ENCODE data around the gene ZNF831. TPM values are rescaled to one million over a fixed set of nuclear protein-coding genes. Genes with fewer than 3 reads are reported as not detected.

Gene ZNF831
- total RNA-seq, 2 experiments from 2014 or later: 7.6 to 9.4 TPM

DNA sequence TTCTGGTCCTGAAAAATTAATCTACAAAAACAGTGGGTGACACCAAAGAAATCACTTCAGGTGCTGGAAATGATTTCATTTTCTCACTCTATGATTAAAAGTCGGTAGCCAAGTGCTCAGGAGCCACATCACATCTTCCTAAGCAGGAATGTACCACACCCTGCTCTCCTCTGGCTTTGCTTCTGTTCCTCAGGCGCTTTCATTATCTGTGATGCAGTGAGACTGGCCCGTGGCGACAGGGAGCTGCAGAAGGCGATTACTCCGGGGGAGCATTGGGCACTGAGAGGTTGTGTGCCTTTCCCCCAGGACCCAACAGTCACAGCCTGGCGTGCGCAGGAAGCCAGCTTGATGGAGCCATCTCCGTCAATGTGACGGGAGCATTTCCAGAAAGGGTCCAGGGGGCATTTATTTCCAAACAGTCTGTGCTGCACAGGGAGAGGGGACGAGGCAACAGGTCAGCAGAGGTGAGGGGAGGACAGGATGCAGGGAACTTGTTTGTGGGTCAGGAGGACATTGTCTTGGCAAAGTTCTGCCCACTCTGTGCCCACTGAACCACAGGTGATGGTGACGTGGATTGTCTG lies 5.6 kb upstream of the ZNF831 start:
- no peak for DNase-seq
- Mint-ChIP-seq H3K4me1 (ENCODE audit: low read depth) (peaks cover 92% of the 10 kb centered on the region), H3K27me3 (no peaks in the 10 kb centered on the region), H3K9me3 (no peaks in the 10 kb centered on the region), H3K4me3 (peak overlapping the region; percentile 50), H3K36me3 (peaks cover 5% of the 10 kb centered on the region), H3K27ac (peak overlapping the region; percentile 75)
- intact Hi-C loops (cut with micrococcal nuclease): loop anchor here (1.0 kb wide), 1 partner anchor 8 kb away; no protein-coding TSS in a partner anchor
- ChIA-PET CTCF (interaction anchor here (0.8 to 3.4 kb wide), 4 partner anchors 11 to 70 kb away, joined by 3 to 16 read pairs (median 8); no protein-coding TSS in a partner anchor), POLR2A (interaction anchor here (1.0 kb wide), 1 partner anchor 11 kb away, joined by 7 read pairs; no protein-coding TSS in a partner anchor)

DNA sequence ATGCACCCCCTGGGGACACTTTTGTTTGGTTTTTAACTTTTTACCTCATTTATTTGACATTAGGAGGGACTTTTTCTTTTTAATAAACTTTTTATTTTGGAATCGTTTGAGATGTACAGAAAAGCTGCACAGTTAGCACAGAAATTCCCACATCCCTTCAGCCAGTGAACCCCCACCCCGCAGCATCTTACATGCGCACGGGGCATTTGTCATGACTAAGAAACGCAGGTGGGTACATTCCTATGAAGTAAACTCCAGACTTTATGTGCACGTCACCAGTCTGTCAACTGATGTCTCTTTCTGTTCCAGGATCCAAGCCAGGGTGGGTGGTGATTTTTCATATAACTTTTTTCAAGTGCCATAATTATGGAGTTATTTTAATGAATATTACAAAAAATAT lies 4.9 kb upstream of the ZNF831 start:
- Mint-ChIP-seq H3K4me1 (ENCODE audit: low read depth) (peaks cover 93% of the 10 kb centered on the region), H3K9me3 (no peaks in the 10 kb centered on the region), H3K27me3 (no peaks in the 10 kb centered on the region), H3K4me3 (peak overlapping the region; percentile 50), H3K36me3 (peaks cover 5% of the 10 kb centered on the region), H3K27ac (peak overlapping the region; percentile 75)
- DNase-seq: no peak
- CTCF ChIA-PET: interaction anchor here (1.1 to 3.4 kb wide), 6 partner anchors 11 to 71 kb away, joined by 3 to 16 read pairs (median 8); no protein-coding TSS in a partner anchor
- POLR2A ChIA-PET: interaction anchor here (0.9 to 1.9 kb wide), 5 partner anchors 11 to 38 kb away, joined by 3 to 9 read pairs (median 7); no protein-coding TSS in a partner anchor
- intact Hi-C loops (cut with micrococcal nuclease): loop anchor here (1.0 kb wide), 1 partner anchor 8 kb away; no protein-coding TSS in a partner anchor

DNA sequence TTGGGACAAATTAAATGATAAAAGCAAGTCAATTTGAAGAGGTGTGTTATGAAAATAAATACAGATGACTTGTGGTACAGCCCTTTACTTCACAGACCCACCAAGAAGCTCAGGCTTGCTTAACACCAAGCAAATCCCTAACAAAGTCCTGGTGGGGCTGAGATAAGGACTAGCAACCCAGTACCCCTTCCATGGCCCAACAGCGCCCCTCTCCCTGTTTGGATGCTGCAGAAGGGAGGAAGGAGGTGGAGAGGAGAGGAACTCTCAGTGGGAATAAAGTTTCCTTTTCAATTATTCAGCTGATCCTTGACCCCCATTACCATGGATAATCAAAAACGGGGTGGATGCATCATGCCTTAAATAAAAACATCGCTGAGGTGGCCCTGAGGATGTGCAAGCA lies 4.5 kb upstream of the ZNF831 start:
- H3K36me3 Mint-ChIP-seq: peaks cover 5% of the 10 kb centered on the region
- ChIA-PET CTCF (interaction anchor here (0.8 to 3.4 kb wide), 9 partner anchors 12 to 71 kb away, joined by 3 to 16 read pairs (median 4); no protein-coding TSS in a partner anchor), POLR2A (interaction anchor here (0.7 to 1.9 kb wide), 7 partner anchors 11 to 127 kb away, joined by 3 to 9 read pairs (median 4); partner anchors contain the start of gene ATP5F1E)
- no peaks in the 10 kb centered on the region for H3K27me3 Mint-ChIP-seq
- peaks cover 89% of the 10 kb centered on the region for H3K4me1 Mint-ChIP-seq (ENCODE audit: low read depth)
- intact Hi-C loops (cut with micrococcal nuclease): no loop called here
- H3K9me3 Mint-ChIP-seq: no peaks in the 10 kb centered on the region
- DNase-seq: no peak
- peak overlapping the region; percentile 96 for H3K27ac Mint-ChIP-seq
- H3K4me3 Mint-ChIP-seq: peak overlapping the region; percentile 83

DNA sequence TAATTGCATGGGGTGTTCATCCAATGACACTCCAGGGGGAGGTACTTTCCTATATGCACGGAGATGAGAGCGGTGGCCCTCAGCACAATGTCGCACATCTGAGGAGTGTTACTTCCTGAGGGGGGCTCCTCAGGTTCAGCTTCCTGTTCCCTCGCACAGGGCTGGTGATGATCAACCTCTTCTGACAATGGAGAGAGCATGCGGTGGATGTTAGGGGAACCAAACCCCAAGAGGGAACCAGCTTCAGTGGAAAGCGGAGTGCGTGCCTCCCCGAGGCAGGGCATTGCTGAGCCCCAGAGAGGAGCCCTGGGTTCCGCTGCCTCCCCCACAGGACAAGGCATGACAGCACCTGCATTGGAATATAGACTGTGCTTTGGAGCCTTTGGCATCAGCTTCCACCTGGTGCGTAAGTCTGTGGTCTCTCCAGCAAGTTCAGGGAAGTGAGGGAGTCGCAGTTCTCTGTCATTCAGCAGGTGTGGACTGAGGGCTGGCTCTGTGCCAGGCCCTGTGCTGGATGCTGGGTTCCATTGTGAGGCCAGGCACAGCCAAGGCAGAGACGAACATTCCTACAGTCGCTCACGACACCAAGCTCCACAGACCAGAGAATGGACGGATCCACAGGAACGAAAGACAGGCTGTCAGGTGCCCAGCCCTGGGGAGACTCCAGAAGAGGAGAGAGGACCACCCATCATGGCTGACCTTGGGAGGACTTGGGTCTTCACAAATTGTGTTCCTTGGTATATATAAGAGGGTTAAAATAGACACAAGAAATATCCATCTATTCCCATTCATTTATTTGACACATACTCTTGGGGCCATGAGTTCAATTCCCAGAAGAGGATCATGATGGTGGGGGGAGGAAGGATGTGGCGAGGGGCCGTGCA lies 3.9 kb upstream of the ZNF831 start:
- ChIA-PET POLR2A (interaction anchor here (0.7 to 1.9 kb wide), 9 partner anchors 8 to 128 kb away, joined by 3 to 9 read pairs (median 3); partner anchors contain the start of gene ATP5F1E), CTCF (interaction anchor here (0.8 to 3.4 kb wide), 12 partner anchors 8 to 72 kb away, joined by 3 to 16 read pairs (median 4); no protein-coding TSS in a partner anchor)
- peak; percentile 80 for DNase-seq
- Mint-ChIP-seq H3K27me3 (no peaks in the 10 kb centered on the region), H3K27ac (peak overlapping the region; percentile 96), H3K36me3 (peaks cover 5% of the 10 kb centered on the region), H3K9me3 (no peaks in the 10 kb centered on the region), H3K4me3 (peak overlapping the region; percentile 83), H3K4me1 (ENCODE audit: low read depth) (peaks cover 87% of the 10 kb centered on the region)
- intact Hi-C loops (cut with micrococcal nuclease): loop anchor here (1.0 to 10.0 kb wide), 5 partner anchors 9 to 1765 kb away; partner anchors contain the start of gene RBM38

DNA sequence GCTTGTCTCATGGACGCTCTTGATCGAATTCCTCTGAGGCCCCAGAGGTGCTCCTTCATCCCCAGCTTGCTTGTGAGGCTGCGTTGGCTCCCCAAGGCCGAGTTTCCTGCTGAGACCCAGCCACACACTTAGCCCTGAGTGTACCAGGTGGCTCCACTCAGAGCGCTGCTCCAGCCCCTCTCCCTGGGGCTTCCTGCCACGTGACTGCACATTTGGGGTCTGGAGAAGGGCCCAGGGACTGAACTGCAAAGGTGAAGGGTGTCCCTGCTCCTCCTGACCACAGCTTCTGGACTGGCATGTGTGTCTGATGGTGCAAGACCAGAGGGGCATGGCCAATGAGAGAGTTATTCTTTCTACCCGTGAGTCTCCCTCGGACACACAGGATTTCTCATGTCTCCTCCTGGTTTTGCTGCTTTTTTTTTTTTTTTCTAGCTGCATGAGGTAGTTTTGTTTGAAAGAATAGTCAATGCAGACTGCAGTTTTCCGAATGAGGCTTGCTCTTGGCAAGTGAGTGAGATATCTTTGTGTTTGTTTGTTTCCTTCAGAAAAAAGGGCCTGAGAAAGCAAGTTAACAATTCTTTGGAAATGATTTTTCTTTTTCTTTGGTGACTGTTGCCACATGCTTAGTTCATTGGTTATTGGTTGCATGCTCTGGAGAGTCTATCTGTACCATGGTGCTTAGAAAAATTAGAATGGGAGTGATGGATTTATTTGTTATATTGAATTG lies 3.1 kb upstream of the ZNF831 start:
- intact Hi-C loops (cut with micrococcal nuclease): loop anchor here (1.0 to 10.0 kb wide), 5 partner anchors 10 to 1766 kb away; partner anchors contain the start of gene RBM38
- peak overlapping the region; percentile 83 for H3K4me3 Mint-ChIP-seq

DNA sequence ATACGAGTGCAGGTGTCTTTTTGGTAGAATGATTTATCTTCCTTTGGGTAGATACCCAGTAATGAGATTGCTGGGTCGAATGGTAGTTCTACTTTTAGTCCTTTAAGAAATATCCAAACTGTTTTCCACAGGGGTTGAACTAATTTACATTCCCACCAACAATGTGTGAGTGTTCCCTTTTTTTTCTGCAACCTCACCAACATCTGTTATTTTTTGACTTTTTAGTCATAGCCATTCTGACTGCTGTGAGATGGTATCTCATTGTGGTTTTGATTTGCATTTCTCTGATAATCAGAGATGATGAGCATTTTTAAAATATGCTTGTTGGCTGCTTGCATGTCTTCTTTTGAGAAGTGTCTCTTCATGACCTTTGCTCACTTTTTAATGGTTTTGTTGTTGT lies 1.9 kb upstream of the ZNF831 start:
- Mint-ChIP-seq H3K27ac (peak overlapping the region; percentile 96), H3K4me3 (peak overlapping the region; percentile 83), H3K4me1 (ENCODE audit: low read depth) (peaks cover 82% of the 10 kb centered on the region), H3K27me3 (no peaks in the 10 kb centered on the region), H3K36me3 (peaks cover 5% of the 10 kb centered on the region), H3K9me3 (no peaks in the 10 kb centered on the region)
- POLR2A ChIA-PET: no interaction called here
- no peak for DNase-seq
- CTCF ChIA-PET: no interaction called here
- intact Hi-C loops (cut with micrococcal nuclease): loop anchor here (5.0 to 10.0 kb wide), 4 partner anchors 46 to 1767 kb away; partner anchors contain the start of gene RBM38

More for the DNA sequence above, 3.1 kb upstream of the ZNF831 start:
- no peaks in the 10 kb centered on the region for H3K27me3 Mint-ChIP-seq
- CTCF ChIA-PET: interaction anchor here (1.0 to 3.4 kb wide), 8 partner anchors 9 to 61 kb away, joined by 3 to 16 read pairs (median 4); no protein-coding TSS in a partner anchor
- peak; percentile 44 for DNase-seq
- H3K4me1 Mint-ChIP-seq (ENCODE audit: low read depth): peaks cover 87% of the 10 kb centered on the region
- H3K27ac Mint-ChIP-seq: peak overlapping the region; percentile 96
- POLR2A ChIA-PET: interaction anchor here (0.7 to 1.9 kb wide), 4 partner anchors 10 to 93 kb away, joined by 3 to 9 read pairs (median 5); no protein-coding TSS in a partner anchor
- no peaks in the 10 kb centered on the region for H3K9me3 Mint-ChIP-seq
- peaks cover 5% of the 10 kb centered on the region for H3K36me3 Mint-ChIP-seq

DNA sequence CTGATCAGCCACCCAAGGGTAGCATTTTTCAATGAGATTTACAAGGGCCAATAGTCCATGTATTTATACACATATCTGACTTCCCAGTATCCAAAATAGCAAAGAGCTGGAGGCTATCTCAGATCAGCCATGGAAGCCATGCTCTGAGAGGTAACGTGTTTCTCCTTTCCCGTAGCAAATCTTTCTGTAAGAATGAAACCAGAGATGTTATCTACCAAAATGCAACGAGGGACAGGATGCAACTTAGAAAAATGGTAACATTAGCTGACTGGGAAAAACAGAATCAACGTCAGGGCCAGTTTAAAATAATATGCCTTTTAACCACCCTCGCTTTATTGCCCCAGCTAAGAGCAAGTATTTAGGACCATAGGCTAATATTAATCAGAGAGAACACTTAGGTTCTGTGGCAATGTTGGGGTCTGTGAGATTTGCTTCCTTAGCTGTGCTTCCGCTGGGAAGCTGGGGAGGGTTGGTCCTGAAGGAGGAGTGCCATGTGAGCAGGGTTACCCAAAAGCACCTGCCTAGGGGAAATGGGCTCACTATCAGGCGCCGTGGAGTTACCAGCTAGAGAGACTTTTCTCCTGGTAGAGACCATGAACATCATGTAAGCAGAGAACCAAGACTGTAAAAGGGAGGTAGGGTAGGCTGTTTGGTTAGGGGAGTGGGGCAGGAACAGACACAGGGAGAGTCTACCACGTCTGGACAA lies 1.2 kb downstream of the ZNF831 start:
- peaks cover 77% of the 10 kb centered on the region for H3K4me1 Mint-ChIP-seq (ENCODE audit: low read depth)
- H3K4me3 Mint-ChIP-seq: peak overlapping the region; percentile 77
- H3K9me3 Mint-ChIP-seq: no peaks in the 10 kb centered on the region
- POLR2A ChIA-PET: interaction anchor here (0.9 to 3.4 kb wide), 9 partner anchors 8 to 1772 kb away, joined by 3 to 97 read pairs (median 5); partner anchors contain the start of gene ATP5F1E
- CTCF ChIA-PET: interaction anchor here (1.0 to 6.1 kb wide), 8 partner anchors 10 to 57 kb away, joined by 3 to 33 read pairs (median 10); no protein-coding TSS in a partner anchor
- H3K27me3 Mint-ChIP-seq: no peaks in the 10 kb centered on the region
- peak overlapping the region; percentile 96 for H3K27ac Mint-ChIP-seq
- peaks cover 10% of the 10 kb centered on the region for H3K36me3 Mint-ChIP-seq
- no peak for DNase-seq
- intact Hi-C loops (cut with micrococcal nuclease): loop anchor here (2.0 to 10.0 kb wide), 9 partner anchors 42 to 1770 kb away; partner anchors contain the start of genes PRELID3B, RAB22A, RBM38 and STX16

DNA sequence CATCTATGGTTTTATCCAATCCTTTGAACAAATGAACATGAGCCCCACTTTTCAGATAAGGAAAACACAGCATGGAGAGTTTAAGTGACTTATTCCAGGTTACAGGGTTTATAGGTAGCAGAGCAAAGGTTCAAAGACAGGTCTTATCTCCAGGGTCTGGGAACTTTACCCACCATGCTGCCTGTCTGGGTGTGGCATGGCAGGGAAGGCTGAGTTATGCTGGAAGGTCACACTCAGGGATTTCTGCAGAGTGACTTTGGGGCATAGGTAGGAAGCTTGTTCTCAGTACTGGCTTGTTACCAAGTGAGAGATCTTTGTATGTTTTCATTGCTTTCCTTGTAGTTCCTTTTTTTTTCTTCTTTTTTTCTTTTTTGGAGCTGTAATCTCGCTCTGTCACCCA lies 1.8 kb downstream of the ZNF831 start:
- POLR2A ChIA-PET: interaction anchor here (0.9 to 3.4 kb wide), 10 partner anchors 8 to 276 kb away, joined by 3 to 97 read pairs (median 5); partner anchors contain the start of genes ATP5F1E and PRELID3B
- H3K4me1 Mint-ChIP-seq (ENCODE audit: low read depth): peaks cover 77% of the 10 kb centered on the region
- DNase-seq: no peak
- H3K4me3 Mint-ChIP-seq: peak overlapping the region; percentile 77
- peaks cover 13% of the 10 kb centered on the region for H3K36me3 Mint-ChIP-seq
- CTCF ChIA-PET: interaction anchor here (1.0 to 6.1 kb wide), 10 partner anchors 10 to 77 kb away, joined by 3 to 33 read pairs (median 6); no protein-coding TSS in a partner anchor
- H3K27me3 Mint-ChIP-seq: no peaks in the 10 kb centered on the region
- peak overlapping the region; percentile 96 for H3K27ac Mint-ChIP-seq
- intact Hi-C loops (cut with micrococcal nuclease): loop anchor here (2.0 to 10.0 kb wide), 6 partner anchors 123 to 1771 kb away; partner anchors contain the start of genes PRELID3B, RAB22A, RBM38 and STX16
- H3K9me3 Mint-ChIP-seq: no peaks in the 10 kb centered on the region

DNA sequence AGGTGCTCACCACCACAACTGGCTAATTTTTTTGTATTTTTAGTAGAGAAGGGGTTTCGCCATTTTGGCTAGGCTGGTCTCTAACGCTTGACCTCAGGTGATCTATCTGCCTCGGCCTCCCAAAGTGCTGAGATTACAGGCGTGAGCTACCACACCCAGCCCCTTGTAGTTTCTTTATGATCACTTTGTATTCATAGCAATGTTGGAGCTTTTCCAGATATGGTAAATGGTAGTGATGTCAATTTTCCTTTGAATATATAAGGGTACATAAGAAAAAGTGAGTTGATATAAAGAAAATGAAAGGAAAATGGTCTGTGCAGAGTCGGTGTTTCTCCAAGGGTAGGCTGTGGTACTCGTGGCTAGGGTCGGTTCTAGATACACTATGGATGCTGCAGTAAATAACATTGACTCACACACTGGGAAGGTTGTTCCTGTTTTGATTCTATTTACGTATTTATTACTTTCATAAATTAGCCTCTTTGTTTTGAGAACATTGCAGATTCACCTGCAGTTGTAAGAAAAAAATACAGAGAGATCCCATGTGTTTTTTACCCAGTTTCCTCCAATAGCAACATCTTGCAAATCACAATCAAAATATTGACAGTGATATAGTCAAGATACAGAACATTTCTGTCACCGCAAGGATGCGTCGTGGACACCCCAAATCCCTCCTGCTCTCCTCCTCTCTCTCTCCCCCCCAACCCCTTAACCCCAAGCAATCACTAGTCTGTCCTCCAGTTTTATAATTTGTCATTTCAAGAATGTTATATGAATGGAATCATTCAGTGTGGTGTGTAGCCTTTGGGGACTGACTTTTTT lies 2.5 kb downstream of the ZNF831 start:
- Mint-ChIP-seq H3K36me3 (peaks cover 12% of the 10 kb centered on the region), H3K9me3 (no peaks in the 10 kb centered on the region), H3K4me3 (peak overlapping the region; percentile 77), H3K27me3 (no peaks in the 10 kb centered on the region), H3K4me1 (ENCODE audit: low read depth) (peaks cover 77% of the 10 kb centered on the region), H3K27ac (peak overlapping the region; percentile 96)
- peak; percentile 65 for DNase-seq
- intact Hi-C loops (cut with micrococcal nuclease): loop anchor here (1.0 to 10.0 kb wide), 11 partner anchors 8 to 1771 kb away; partner anchors contain the start of genes PRELID3B, RAB22A, RBM38 and STX16
- POLR2A ChIA-PET: interaction anchor here (0.9 to 3.4 kb wide), 8 partner anchors 9 to 123 kb away, joined by 3 to 97 read pairs (median 8); partner anchors contain the start of gene PRELID3B
- CTCF ChIA-PET: interaction anchor here (1.0 to 6.1 kb wide), 9 partner anchors 9 to 78 kb away, joined by 3 to 33 read pairs (median 8); no protein-coding TSS in a partner anchor

Data from activated CD4-positive, alpha-beta memory T cell treated with anti-CD3 and anti-CD28 coated beads for 36 hours (primary cell).